Stimulated activated CD8-positive, alpha-beta memory T cell treated with anti-CD3 and anti-CD28 coated beads, Interleukin-12 subunit alpha, Interleukin-12 subunit beta, amount 100 ng/mL, for 24 hours (primary cell): ENCODE results near the gene CCDC154.

Source experiments
- DNase-seq: peaks from one replicate; pipeline ENCODE4 v3.0.0-alpha.2; 2020; ENCODE audit errors: extremely low read depth

The CCDC154 gene

GRCh38 chr16:1425616-1426370, 18.6 kb downstream of the CCDC154 start:
- no peak for DNase-seq

DNA sequence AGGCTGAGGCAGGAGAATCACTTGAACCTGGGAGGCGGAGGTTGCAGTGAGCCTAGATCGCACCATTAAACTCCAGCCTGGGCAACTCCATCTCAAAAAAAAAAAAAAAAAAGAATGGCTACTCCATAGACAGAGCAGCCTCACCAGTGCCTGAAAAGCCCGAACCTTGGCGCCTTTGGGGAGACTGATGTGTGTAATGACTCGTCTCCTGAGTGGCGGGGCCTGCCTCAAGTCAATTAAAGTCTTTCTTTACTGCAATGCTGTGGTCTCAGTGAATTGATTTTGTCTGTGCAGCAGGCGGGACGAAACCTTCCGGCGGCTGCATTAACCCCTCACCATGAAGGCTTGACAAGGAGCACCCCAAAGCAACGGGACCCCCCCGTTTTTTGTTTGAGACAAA, 20.3 kb downstream of the CCDC154 start:
- no peak for DNase-seq

GRCh38 chr16:1422076-1422475, 22.3 kb downstream of the CCDC154 start:
- no peak for DNase-seq

DNA sequence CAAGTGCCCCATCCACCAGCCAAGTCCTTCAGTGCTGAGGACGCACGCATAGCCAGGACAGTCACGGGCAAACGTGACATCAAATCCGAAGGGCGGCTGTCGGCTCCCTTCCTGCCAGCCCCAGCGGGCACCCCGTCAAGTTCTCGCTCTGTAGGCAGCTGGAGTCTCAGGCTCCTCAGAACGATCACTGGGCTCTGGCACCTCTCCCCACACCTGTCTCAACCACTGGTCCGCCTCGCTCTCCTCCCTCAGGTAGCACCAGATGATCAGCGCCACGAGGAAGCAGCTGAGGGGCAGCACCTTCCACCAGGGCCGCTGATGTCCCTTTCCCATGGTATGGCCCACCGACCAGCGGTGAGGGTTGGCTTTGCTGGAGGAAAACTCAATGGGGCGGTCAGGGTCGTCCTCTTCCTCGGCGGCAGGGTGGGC, 24.2 kb downstream of the CCDC154 start:
- no peak for DNase-seq

DNA sequence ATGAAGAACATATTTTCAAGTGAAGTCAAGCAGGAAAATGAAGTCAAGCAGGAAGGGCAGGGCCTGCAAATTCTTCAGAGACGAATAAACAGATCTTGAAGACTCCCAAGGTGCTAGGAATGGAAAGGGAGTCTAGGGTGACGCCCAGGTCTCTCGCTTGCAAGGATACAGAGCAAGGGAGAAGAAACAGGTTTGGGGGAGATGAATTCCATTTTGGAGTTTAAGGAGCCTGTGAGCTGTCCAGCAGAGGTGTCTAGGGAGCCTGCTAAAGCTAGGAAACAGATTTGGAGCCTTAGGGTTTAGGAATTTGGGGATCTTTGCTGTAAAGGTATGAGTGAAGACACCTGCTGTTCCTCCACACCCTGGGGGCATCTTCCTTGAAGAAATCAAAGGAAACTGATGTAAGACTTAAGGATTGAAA, 27.8 kb downstream of the CCDC154 start:
- DNase-seq, result no peak

DNA sequence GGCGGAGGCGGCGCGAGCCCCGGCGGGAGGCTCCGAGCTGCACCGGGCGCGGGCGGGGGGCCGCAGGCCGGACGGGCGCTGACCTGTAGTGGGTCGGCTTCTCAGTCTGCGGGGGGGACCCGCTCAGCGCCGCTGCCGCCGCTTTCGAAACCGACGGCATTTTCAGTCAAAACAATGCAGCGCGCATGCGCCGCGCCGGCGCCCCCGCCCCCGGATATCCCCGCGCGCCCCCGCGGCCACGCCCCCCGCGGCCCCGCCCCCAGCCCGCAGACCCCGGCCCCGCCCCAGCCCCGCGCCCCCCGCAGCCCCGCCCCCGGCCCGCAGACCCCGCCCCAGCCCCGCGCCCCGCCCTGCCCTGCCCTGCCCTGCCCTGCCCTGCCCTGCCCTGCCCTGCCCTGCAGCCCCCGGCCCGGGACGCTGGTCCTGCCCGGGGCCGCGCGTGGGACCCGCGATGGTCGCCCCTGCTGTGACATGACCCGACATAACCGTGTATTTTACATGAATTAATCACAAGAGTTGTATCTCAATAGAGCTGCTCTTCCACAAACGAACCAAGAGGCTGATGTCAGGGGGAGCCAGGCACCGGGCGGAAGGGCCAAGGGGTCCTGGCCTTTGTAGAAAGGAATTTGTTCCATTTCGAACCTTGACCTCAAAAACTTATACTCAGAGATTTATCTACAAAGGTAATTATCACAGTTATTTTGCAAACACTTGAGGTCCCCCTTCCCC, 29.7 kb downstream of the CCDC154 start, which contains the start of gene UNKL:
Gene UNKL (minus strand): TSS at position 173 of the 729 bp plus-strand sequence. CDS start 13 bp downstream, at position 160.
- DNase-seq, result peak; percentile 55

- DNase-seq, result no peak
Observed at GRCh38 chr16:1413684-1414531, 30.4 kb downstream of the CCDC154 start.

- no peak for DNase-seq
Observed at GRCh38 chr16:1412847-1413246, 31.5 kb downstream of the CCDC154 start.

DNA sequence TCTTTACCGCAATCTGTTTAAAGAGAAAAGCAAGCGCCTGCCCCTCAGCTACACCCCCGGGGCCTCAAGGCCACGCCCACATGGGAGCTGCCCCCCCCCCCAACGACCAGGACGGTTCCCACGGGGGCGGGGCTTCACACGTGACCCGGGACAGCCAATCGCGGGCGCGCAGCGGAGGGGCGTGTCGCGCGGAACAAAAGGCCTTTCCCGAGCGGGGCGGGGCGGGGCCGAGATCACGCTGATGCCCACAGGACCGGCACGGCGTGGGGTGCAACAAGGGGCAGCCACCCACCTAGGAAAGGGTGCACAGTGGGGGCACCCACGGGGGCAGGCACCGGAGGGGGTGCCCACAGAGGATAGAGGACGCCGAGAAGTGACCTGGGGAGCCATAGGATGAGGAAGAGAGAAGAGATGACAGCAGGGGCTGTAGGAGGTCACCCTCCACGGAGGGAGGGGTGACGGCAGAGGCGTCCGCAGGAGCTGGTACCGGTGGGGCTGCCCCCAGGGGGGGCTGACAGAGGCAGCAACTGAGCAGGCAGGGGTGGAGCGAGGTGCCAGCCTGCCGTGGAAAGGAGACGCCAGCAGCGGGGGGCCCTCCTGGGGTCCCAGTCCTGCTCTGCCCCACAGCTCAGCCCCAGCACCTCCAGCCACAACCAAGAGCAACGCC, 36.1 kb downstream of the CCDC154 start:
- DNase-seq, result peak; percentile 84

- DNase-seq, result no peak
Observed at GRCh38 chr16:1407753-1408152, 36.6 kb downstream of the CCDC154 start.

DNA sequence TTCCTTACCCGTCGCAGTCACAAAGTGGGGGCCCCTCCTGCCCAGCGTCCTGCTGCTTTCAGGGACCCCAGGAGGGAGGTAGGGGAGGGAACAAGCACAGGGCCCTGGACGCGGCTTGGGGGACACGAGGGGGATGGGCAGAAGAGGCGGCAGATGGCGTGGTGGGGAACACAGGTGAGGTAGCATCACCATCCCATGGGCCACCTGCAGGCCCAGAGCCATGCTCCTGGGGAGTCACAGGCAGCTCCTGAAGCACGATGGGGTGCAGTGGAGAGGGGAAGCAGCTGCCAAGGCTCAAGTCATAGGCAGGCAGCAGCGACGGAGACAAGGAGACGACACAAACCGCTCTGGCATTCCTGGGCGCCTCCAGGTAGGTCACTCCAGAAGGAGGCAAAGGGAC, 40.6 kb downstream of the CCDC154 start:
- no peak for DNase-seq

- no peak for DNase-seq
Observed at GRCh38 chr16:1403036-1403435, 41.3 kb downstream of the CCDC154 start.

- no peak for DNase-seq
Observed at GRCh38 chr16:1401758-1402154, 42.6 kb downstream of the CCDC154 start.

DNA sequence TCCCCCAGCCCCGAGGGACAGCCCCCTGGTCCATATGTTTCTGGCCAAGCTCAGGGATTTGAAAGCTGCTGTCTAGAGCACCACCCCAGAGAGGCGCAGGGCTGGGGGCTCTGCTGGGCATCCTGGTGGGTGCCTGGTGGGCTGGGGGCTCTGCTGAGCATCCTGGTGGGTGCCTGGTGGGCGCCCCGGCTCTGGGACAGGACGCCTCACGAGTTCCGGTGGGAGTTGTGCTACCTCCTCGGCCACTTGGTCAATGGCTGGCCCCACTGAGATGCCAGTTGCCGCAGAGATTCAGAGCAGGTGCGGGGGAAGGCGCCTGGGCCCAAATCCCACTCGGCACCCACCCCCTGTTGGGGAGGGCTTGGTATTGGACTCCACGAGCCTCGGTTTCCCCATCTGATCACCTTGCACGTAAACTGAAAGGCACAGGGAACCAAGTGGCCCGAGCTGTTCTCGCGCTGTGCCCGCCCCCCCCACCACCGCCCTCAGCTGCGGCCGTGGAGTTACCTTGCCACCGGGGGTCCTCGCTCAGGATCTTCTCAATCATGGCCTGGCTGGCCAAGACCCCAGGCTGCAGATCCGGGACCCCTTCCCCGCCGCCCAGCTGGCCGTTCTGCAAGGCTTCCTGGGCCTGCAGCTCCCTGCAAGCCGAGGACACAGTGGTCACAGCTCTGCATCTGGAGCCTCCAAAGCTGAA, 43.1 kb downstream of the CCDC154 start:
- no peak for DNase-seq

DNA sequence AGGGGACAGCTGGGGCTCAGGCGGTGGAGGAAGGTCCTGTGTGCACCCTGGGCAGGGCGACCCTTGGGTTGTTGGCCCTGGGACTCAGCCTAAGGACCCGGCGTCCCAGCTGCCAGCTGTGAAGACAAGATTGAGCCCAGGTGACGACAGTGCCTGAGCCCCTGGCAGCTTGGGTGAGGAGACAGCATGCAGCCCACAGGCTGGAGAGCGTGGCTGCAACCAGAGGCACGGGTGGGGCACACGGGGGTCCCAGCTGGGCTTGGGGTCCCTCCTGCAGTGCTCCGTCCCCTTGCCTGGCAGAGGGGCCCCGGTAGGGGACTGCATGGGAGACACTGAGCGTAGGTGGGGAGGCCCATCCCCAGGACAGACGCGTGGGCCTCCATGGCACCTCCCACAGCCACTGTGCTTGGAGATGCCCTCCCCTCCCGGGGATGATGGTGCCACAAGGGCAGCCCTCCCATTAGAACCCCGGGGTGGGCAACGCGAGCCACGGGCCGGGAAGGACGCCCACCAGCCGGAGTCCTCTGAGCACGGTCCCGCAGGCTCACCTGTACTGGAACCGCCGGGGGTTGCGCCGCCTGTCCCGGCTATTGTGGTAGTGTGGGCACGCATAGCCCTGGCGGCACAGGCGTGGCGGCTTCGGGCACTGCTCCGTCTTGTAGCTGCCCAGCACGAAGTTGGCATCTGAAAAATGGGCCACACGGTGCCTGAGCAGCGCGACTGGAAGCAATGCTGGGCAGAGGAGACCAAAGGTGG, 45.4 kb downstream of the CCDC154 start:
- DNase-seq, result no peak

DNA sequence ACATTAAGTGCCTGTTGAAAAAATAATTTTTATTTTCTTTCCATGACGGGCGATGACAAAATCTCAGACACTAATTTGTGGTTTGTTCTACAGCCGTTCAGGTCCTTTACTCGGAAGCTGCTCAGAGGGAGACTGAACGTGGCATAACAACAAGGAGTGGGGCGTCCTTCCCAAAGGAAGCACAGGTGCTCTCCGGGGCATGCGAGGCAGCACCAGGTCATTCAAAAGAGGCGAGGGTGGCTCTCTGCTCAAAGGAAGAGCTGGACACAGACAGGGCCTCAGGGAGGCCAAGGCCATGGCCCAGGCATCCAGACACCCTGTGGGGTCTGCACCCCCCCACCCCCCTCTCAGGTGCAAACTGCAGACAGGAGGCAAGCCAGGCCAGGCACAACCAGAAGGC, 46.0 kb downstream of the CCDC154 start:
- DNase-seq, result no peak

- no peak for DNase-seq
Observed at GRCh38 chr16:1397779-1398178, 46.6 kb downstream of the CCDC154 start.

GRCh38 chr16:1395444-1396031, 48.8 kb downstream of the CCDC154 start:
- no peak for DNase-seq

DNA sequence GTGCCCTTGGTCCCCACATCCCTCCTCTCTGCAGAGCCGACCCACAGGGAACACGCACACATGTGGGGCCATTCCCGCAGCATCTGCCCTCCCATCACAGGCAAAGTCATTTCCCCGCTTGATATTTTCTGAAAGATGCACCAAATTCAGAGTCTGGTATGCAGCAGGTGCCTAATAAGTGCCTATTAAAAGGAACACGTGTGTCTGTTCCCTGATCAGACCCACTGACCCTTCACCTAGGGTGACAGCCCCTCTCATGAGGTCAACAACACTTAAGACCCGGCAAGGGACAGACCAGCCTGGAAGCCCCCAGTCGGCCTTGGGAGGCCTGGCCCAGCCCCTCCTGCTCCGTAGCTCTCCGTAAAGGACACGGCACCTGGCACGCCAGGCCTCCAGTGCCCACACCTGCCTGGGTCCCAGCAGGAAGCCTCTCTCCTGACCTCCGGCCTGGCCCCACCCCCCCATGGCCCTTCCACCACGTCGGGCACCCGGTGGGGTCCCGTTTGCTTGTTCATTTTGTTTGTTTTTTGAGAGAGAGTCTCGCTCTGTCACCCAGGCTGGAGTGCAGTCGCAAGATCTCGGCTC, 49.9 kb downstream of the CCDC154 start:
- no peak for DNase-seq
